PC-9 (cell line): ENCODE results near the gene LSM14A.
"Not testable (repeated sequence)": the region's sequence is repeated elsewhere in the genome, so short reads cannot be mapped to it uniquely, and the experiment has no call there.

Experiments used
- CTCF ChIP-seq: fragments of 200-600 bp; sonication (generic); conservative IDR thresholded peaks from 2 replicates; pipeline ENCODE4 v1.6.1; 2017; ENCODE audit warnings: mixed run types, antibody characterized with exemption, mild to moderate bottlenecking, moderate library complexity
- EZH2 ChIP-seq: fragments of 200-600 bp; sonication (generic); IDR thresholded peaks from 2 replicates; pipeline ENCODE4 v1.8.0; 2017; ENCODE audit warnings: antibody characterized with exemption, low read depth

DNA sequence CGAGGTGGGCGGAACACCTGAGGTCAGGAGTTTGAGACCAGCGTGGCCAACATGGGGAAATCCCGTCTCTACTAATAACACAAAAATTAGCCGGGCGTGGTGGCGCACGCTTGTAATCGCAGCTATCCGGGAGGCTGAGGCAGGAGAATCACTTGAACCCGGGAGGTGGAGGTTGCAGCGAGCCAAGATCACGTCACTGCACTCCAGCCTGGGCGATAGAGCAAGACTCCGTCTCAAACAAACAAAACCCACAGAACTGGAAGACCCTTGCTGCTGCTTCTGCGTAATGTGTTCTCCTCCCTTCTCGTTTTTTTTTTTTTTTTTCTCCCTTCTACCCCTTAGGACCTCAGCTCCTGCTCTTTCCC is 81.4 kb downstream of the LSM14A start:
- TF ChIP-seq CTCF, EZH2: not testable (repeated sequence)
